Nephron progenitor cell (in vitro differentiated cells): ENCODE measurements around the gene MYO7A.

Source experiments
- DNase-seq: peaks from one replicate; pipeline ENCODE4 v3.0.0; 2021
- H3K27ac Mint-ChIP-seq: 2 replicates; pipeline ENCODE4 v1.8.0; 2021; ENCODE audit warnings: mild to moderate bottlenecking, moderate library complexity, mixed read lengths
- H3K27me3 Mint-ChIP-seq: 2 replicates; pipeline ENCODE4 v1.8.0; 2021; ENCODE audit warnings: mild to moderate bottlenecking, low read depth, mixed read lengths; ENCODE audit not compliant: poor library complexity
- H3K36me3 Mint-ChIP-seq: 2 replicates; pipeline ENCODE4 v1.8.0; 2021; ENCODE audit warnings: low read depth, mixed read lengths
- H3K4me1 Mint-ChIP-seq: 2 replicates; pipeline ENCODE4 v1.8.0; 2021; ENCODE audit warnings: mixed read lengths
- H3K4me3 Mint-ChIP-seq: 2 replicates; pipeline ENCODE4 v1.8.0; 2021; ENCODE audit warnings: mild to moderate bottlenecking, moderate library complexity, mixed read lengths
- H3K9me3 Mint-ChIP-seq: 2 replicates; pipeline ENCODE4 v1.8.0; 2021; ENCODE audit warnings: mild to moderate bottlenecking, moderate library complexity, mixed read lengths
- TF ChIP-seq, protein P1 (sequence below): fragments of 200-600 bp; sonication (generic); IDR thresholded peaks from 2 replicates; pipeline ENCODE4 v1.5.0; 2021; ENCODE audit warnings: antibody characterized with exemption

Gene MYO7A

DNA sequence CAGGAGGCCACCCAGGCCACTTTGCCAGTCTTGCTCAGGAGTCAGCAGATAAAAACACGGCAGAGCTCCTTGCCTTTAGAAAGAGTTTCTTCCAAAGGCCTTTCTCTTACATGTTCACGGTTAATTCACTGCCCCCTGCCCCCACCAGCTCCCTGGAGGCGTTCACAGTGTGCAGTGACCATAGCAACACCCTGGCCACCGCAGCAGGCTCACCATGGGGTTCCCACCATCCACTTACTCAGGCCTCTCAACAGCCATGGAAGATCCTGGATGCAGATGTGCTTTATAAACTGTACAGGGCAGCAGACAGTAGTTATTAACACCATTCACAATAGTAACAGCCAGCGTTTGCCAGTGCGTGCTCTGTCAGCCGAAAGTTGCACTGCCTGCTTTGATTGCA lies 10.6 kb upstream of the MYO7A start:
- Mint-ChIP-seq H3K4me3 (no peak overlapping the region), H3K9me3 (no peaks in the 10 kb centered on the region), H3K36me3 (peaks cover 6% of the 10 kb centered on the region), H3K27ac (no peak overlapping the region), H3K27me3 (peaks cover under 1% of the 10 kb centered on the region), H3K4me1 (peaks cover 13% of the 10 kb centered on the region)
- TF ChIP-seq, protein P1, sequence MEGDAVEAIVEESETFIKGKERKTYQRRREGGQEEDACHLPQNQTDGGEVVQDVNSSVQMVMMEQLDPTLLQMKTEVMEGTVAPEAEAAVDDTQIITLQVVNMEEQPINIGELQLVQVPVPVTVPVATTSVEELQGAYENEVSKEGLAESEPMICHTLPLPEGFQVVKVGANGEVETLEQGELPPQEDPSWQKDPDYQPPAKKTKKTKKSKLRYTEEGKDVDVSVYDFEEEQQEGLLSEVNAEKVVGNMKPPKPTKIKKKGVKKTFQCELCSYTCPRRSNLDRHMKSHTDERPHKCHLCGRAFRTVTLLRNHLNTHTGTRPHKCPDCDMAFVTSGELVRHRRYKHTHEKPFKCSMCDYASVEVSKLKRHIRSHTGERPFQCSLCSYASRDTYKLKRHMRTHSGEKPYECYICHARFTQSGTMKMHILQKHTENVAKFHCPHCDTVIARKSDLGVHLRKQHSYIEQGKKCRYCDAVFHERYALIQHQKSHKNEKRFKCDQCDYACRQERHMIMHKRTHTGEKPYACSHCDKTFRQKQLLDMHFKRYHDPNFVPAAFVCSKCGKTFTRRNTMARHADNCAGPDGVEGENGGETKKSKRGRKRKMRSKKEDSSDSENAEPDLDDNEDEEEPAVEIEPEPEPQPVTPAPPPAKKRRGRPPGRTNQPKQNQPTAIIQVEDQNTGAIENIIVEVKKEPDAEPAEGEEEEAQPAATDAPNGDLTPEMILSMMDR: no peak
- DNase-seq: no peak

DNA sequence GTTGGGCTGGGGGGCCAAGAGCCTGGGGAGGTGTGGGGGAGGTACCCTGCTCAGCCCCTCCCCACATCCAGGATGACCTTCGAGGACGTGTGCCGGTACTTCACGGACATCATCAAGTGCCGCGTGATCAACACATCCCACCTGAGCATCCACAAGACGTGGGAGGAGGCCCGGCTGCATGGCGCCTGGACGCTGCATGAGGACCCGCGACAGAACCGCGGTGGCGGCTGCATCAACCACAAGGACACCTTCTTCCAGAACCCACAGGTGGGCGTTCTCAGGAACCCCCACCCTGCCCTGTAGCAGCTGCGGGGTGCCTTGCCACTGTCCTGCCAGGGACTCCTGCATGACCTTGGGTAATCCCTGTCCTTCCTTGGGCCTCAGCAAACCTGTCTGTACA lies 10.0 kb upstream of the MYO7A start:
- no peak for DNase-seq
- Mint-ChIP-seq H3K4me3 (no peak overlapping the region), H3K4me1 (peaks cover 12% of the 10 kb centered on the region), H3K27me3 (no peaks in the 10 kb centered on the region), H3K36me3 (peaks cover 6% of the 10 kb centered on the region), H3K9me3 (no peaks in the 10 kb centered on the region), H3K27ac (no peak overlapping the region)
- TF ChIP-seq, protein P1: no peak

DNA sequence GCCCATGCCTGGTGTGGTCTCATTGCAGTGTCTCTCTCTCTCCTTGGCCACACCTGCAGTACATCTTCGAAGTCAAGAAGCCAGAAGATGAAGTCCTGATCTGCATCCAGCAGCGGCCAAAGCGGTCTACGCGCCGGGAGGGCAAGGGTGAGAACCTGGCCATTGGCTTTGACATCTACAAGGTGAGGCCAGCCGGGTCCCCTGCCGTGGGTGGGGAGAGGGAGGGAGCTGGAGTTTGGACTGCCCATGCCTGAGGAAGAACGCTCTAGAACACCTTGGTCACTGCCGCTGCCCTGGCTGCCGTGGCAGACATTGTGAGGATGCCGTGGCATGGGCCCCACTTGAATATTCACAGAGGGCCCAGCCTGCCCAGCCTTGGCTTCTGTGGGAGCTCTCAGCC lies 9.1 kb upstream of the MYO7A start:
- DNase-seq: no peak
- peaks cover 5% of the 10 kb centered on the region for H3K4me1 Mint-ChIP-seq
- H3K27ac Mint-ChIP-seq: no peak overlapping the region
- TF ChIP-seq, protein P1: no peak
- H3K9me3 Mint-ChIP-seq: no peaks in the 10 kb centered on the region
- H3K4me3 Mint-ChIP-seq: no peak overlapping the region
- H3K27me3 Mint-ChIP-seq: peaks cover 3% of the 10 kb centered on the region
- H3K36me3 Mint-ChIP-seq: peaks cover 6% of the 10 kb centered on the region

DNA sequence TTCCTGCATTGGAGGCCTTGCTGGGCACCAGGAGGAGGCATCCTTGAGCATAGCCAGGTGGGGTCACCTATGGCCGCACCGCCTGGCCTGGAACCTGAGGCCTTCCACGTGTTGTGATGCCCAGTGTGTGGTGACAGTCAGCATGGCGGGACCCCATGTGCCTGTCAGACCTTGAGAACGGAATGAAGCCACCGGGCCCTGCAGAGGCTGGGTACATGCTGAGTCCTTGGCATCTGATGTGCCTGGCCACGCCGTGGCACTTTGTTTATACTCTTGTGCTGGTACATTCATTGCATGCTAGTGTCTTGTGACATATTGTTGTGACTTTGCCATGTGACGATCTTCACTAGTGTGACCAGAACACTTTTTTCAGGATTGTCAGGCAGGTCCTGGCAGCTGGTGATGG lies 8.5 kb upstream of the MYO7A start:
- no peak for DNase-seq
- H3K27ac Mint-ChIP-seq: no peak overlapping the region
- peaks cover 5% of the 10 kb centered on the region for H3K4me1 Mint-ChIP-seq
- TF ChIP-seq, protein P1: no peak
- H3K36me3 Mint-ChIP-seq: peaks cover 6% of the 10 kb centered on the region
- peaks cover 3% of the 10 kb centered on the region for H3K27me3 Mint-ChIP-seq
- no peak overlapping the region for H3K4me3 Mint-ChIP-seq
- no peaks in the 10 kb centered on the region for H3K9me3 Mint-ChIP-seq

DNA sequence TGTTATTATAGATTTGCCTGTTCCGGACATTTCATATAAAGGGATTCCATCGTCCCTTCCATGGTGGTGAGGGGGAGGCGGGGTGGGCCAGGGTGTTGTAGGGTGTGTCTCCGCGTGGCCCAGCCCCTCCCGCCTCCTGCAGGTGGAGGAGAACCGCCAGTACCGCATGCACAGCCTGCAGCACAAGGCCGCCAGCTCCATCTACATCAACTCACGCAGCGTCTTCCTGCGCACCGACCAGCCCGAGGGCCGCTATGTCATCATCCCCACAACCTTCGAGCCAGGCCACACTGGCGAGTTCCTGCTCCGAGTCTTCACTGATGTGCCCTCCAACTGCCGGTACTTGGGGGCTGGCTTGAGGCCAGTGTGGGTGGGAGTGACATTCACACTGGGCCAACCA lies 7.5 kb upstream of the MYO7A start:
- Mint-ChIP-seq H3K4me3 (no peak overlapping the region), H3K9me3 (no peaks in the 10 kb centered on the region), H3K4me1 (peaks cover 5% of the 10 kb centered on the region), H3K36me3 (peaks cover 6% of the 10 kb centered on the region), H3K27me3 (peaks cover 3% of the 10 kb centered on the region), H3K27ac (no peak overlapping the region)
- TF ChIP-seq, protein P1: no peak
- no peak for DNase-seq

DNA sequence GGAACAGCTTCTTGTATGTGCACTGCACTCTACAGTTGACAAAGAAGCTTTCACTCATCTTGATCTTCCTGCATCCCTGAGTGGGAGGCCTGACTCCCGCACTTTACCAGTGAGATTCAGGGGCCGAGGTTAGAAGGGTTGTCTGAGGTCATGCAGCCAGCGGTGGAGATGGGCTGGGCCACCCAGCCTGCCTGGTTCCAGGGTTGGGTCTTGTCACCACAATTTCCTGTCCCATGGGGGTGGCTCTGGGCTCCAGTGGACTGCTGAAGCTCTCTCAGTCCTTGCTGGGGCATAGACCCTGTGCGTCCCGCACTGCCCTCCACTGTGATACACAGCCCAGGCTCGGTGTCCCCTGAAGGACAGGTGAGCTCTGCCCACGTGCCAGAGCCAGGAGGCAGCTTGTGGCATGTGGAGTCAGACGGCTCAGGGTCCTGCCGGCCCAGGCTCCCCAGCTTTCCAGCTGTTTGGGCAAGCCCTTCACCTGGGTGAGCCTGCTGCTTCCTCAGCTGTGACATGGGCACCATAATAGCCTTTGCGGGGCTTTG lies 6.9 kb upstream of the MYO7A start:
- no peaks in the 10 kb centered on the region for H3K9me3 Mint-ChIP-seq
- DNase-seq: no peak
- H3K4me1 Mint-ChIP-seq: peaks cover 5% of the 10 kb centered on the region
- peaks cover 6% of the 10 kb centered on the region for H3K36me3 Mint-ChIP-seq
- peaks cover 3% of the 10 kb centered on the region for H3K27me3 Mint-ChIP-seq
- H3K27ac Mint-ChIP-seq: no peak overlapping the region
- H3K4me3 Mint-ChIP-seq: no peak overlapping the region
- TF ChIP-seq, protein P1: no peak
